SJCRH30 (cell line): ENCODE measurements around the gene EVI5L. TPM values are rescaled to one million over a fixed set of nuclear protein-coding genes. Genes with fewer than 3 reads are reported as not detected.
"Not testable (repeated sequence)": the region's sequence is repeated elsewhere in the genome, so short reads cannot be mapped to it uniquely, and the experiment has no call there.

Experiments
- DNase-seq, 2 experiments: peaks; one replicate each; pipeline ENCODE4 v3.0.0-alpha.2; 2015 to 2020
- H3K27ac ChIP-seq: fragments of 250-450 bp; sonication (Bioruptor Pico); 2 replicates; pipeline ENCODE4 v1.5.1; 2020; ENCODE audit warnings: mild to moderate bottlenecking, moderate library complexity
- H3K27me3 ChIP-seq: fragments of 250-450 bp; sonication (Bioruptor Pico); 2 replicates; pipeline ENCODE4 v1.5.1; 2020; ENCODE audit warnings: mild to moderate bottlenecking, moderate library complexity
- H3K36me3 ChIP-seq: fragments of 250-450 bp; sonication (Bioruptor Pico); 2 replicates; pipeline ENCODE4 v1.5.1; 2020; ENCODE audit warnings: mild to moderate bottlenecking, moderate library complexity
- H3K4me1 ChIP-seq: fragments of 250-450 bp; sonication (Bioruptor Pico); 2 replicates; pipeline ENCODE4 v1.5.1; 2020; ENCODE audit warnings: mild to moderate bottlenecking, moderate library complexity
- H3K4me3 ChIP-seq: fragments of 250-450 bp; sonication (Bioruptor Pico); 2 replicates; pipeline ENCODE4 v1.5.1; 2020; ENCODE audit warnings: mild to moderate bottlenecking, moderate library complexity
- H3K9me3 ChIP-seq: fragments of 250-450 bp; sonication (Bioruptor Pico); replicated peaks from 2 replicates; pipeline ENCODE4 v1.5.1; 2020; ENCODE audit warnings: mild to moderate bottlenecking, moderate library complexity
- total RNA-seq: library from RNA; depleted of rRNA; stranded (reverse); fragments of >200 nt; shearing (Covaris generic); gene quantifications from 2 replicates; pipeline ENCODE4 v1.2.3, GENCODE V29; 2014; rRNA removed

The EVI5L gene
- total RNA-seq = 5.5 and 6.0 TPM in 2 replicates

- DNase-seq = peak; percentile 98 to 99
- H3K4me1 ChIP-seq = no peaks in the 10 kb centered on the region
- no peak within 1 kb of the TSS for H3K27ac ChIP-seq
- H3K4me3 ChIP-seq = peak within 1 kb of the TSS; percentile 62
- H3K9me3 ChIP-seq = no peaks in the 10 kb centered on the region
- no peaks in the 10 kb centered on the region for H3K27me3 ChIP-seq
- no peaks in the 10 kb centered on the region for H3K36me3 ChIP-seq
Measured at GRCh38 chr19:7829561-7830271, at the start of gene EVI5L. Gene EVI5L, plus strand, starts transcription at chr19:7830218. Its CDS starts 16,325 bp downstream, at chr19:7846543.

- Histone ChIP-seq H3K27ac (no peak overlapping the region), H3K36me3 (no peaks in the 10 kb centered on the region), H3K9me3 (no peaks in the 10 kb centered on the region), H3K4me3 (no peak overlapping the region), H3K4me1 (no peaks in the 10 kb centered on the region), H3K27me3 (no peaks in the 10 kb centered on the region; the same call in 1 of the 2 replicates)
- no peak for DNase-seq
Measured at GRCh38 chr19:7781157-7781556, 48.9 kb upstream of the EVI5L start.

DNA sequence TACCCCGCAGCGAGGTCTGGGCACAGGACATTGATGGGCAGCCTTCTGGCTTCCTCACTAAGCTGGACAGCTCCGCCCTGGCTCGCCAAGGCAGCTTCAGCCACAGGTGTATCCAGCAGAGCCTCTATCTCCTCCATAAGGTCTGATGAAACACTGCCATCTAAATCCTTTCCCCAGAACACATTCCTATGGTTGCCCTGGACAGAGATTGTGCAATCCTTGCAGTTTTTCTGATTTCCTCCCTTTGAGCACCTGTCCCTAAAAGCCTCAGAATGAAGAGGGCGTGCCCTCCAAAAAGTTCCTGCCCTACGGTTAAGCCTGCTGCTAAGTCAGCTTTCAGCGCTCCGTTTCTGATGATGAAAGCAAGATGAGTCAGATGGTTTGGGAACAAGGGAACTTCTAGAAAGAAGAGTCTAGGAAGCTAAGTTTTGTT is 46.0 kb upstream of the EVI5L start:
- Histone ChIP-seq H3K9me3 (no peaks in the 10 kb centered on the region), H3K4me1 (no peaks in the 10 kb centered on the region), H3K27ac (no peak overlapping the region), H3K36me3 (no peaks in the 10 kb centered on the region), H3K27me3 (no peaks in the 10 kb centered on the region; the same call in 1 of the 2 replicates), H3K4me3 (no peak overlapping the region)
- peak; percentile 13 to 16 for DNase-seq

DNA sequence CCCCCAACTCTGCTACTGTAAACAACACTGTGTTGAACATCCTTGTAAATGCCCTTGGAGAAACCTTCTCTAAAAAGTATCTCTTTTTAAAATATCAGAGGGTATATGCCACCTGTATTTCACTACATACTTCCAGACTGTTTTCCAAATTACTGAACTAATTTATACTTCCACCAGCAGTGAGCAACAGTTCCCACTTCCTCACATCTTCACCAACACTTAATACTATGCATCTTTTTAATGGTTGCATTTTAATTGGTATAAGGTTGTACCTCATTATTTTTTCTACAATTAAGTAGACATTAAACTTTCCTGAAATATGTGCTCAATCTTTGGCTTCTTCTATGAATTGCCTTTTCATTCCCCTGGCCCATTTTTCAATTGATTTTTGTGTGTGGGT is 45.2 kb upstream of the EVI5L start:
- Histone ChIP-seq H3K9me3 (no peaks in the 10 kb centered on the region), H3K27me3 (no peaks in the 10 kb centered on the region; the same call in 1 of the 2 replicates), H3K27ac (no peak overlapping the region), H3K4me3 (no peak overlapping the region), H3K4me1 (no peaks in the 10 kb centered on the region), H3K36me3 (no peaks in the 10 kb centered on the region)
- DNase-seq = no peak

DNA sequence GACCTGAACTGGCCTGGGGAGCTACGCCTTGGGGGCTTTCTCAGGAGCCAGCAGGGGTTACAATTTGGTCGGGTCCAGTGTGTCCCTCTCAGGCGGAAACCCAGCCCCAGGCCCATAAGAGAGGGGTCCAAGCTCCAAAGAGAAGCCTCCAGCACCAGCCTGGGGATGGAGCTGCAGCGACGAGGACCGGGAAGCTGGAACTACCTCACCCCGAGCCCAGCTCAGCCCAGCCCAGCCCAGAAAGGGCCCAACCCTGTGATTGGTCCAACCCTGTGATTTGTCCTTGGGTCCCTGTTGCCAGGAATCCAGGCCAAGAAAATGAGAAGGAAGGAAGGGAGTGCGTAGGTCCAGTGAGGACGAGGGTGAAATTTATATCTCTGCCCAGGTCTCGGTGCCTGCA is 42.9 kb upstream of the EVI5L start:
- Histone ChIP-seq H3K27me3 (no peaks in the 10 kb centered on the region), H3K27ac (no peak overlapping the region), H3K4me1 (no peaks in the 10 kb centered on the region), H3K4me3 (no peak overlapping the region), H3K9me3 (no peaks in the 10 kb centered on the region), H3K36me3 (no peaks in the 10 kb centered on the region)
- no peak for DNase-seq

GRCh38 chr19:7787602-7788177 is 42.3 kb upstream of the EVI5L start:
- Histone ChIP-seq H3K27ac (no peak overlapping the region), H3K4me1 (no peaks in the 10 kb centered on the region), H3K4me3 (no peak overlapping the region), H3K9me3 (no peaks in the 10 kb centered on the region), H3K27me3 (no peaks in the 10 kb centered on the region), H3K36me3 (no peaks in the 10 kb centered on the region)
- no peak for DNase-seq

GRCh38 chr19:7788178-7788932 is 41.7 kb upstream of the EVI5L start:
- H3K4me3 ChIP-seq = no peak overlapping the region
- H3K27me3 ChIP-seq = no peaks in the 10 kb centered on the region
- H3K4me1 ChIP-seq = no peaks in the 10 kb centered on the region
- H3K36me3 ChIP-seq = no peaks in the 10 kb centered on the region
- DNase-seq = no peak
- H3K27ac ChIP-seq = no peak overlapping the region
- H3K9me3 ChIP-seq = no peaks in the 10 kb centered on the region

DNA sequence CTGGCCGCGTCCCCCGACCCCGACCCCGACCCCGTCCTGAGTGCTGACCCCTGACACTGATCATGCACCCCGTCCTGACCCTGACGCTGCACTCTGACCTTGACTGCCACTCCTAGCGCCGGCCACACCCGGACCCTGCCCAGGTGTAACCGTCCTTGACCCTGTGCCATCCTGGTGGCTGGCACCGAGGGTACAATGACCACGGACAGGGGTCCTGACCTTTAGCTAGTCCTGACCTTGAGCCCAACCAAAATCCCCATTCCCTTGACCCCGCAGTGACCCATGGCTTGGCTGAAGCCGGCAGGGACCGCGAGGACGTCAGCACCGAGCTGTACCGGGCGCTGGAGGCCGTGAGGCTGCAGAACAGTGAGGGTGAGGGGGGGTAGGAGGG is 41.1 kb upstream of the EVI5L start:
- Histone ChIP-seq H3K36me3 (no peaks in the 10 kb centered on the region), H3K4me3 (no peak overlapping the region), H3K9me3 (no peaks in the 10 kb centered on the region), H3K4me1 (no peaks in the 10 kb centered on the region), H3K27ac (no peak overlapping the region), H3K27me3 (no peaks in the 10 kb centered on the region)
- no peak for DNase-seq

DNA sequence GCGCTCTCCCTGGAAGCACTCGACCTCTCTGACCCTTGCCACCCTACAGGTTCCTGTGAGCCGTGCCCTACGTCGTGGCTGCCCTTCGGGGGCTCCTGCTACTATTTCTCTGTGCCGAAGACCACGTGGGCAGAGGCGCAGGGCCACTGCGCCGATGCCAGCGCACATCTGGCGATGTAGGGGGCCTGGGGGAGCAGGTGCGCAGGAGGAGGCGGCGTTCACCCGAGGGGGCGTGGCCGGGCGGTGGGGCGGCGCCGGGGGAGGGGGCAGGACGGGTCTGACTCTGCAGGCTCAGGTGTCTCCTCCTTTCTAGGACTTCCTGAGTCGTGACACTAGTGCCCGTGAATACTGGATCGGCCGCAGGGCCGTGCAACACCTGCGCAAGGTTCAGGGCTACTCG is 40.6 kb upstream of the EVI5L start:
- H3K36me3 ChIP-seq = no peaks in the 10 kb centered on the region
- no peaks in the 10 kb centered on the region for H3K9me3 ChIP-seq
- H3K4me3 ChIP-seq = no peak overlapping the region
- DNase-seq = no peak
- H3K27me3 ChIP-seq = no peaks in the 10 kb centered on the region
- H3K4me1 ChIP-seq = no peaks in the 10 kb centered on the region
- no peak overlapping the region for H3K27ac ChIP-seq

- H3K9me3 ChIP-seq = no peaks in the 10 kb centered on the region
- H3K4me1 ChIP-seq = no peaks in the 10 kb centered on the region
- no peak for DNase-seq
- no peaks in the 10 kb centered on the region for H3K36me3 ChIP-seq
- H3K27me3 ChIP-seq = no peaks in the 10 kb centered on the region
- H3K4me3 ChIP-seq = no peak overlapping the region
- H3K27ac ChIP-seq = no peak overlapping the region
Measured at GRCh38 chr19:7790416-7790815, 39.6 kb upstream of the EVI5L start.

GRCh38 chr19:7792281-7792680 is 37.7 kb upstream of the EVI5L start:
- Histone ChIP-seq H3K4me3 (no peak overlapping the region), H3K27me3 (no peaks in the 10 kb centered on the region), H3K9me3 (no peaks in the 10 kb centered on the region), H3K36me3 (no peaks in the 10 kb centered on the region), H3K27ac (no peak overlapping the region), H3K4me1 (no peaks in the 10 kb centered on the region)
- no peak for DNase-seq

GRCh38 chr19:7792701-7793100 is 37.3 kb upstream of the EVI5L start:
- H3K9me3 ChIP-seq, H3K4me1 ChIP-seq, H3K36me3 ChIP-seq, H3K27ac ChIP-seq, H3K27me3 ChIP-seq, H3K4me3 ChIP-seq, DNase-seq: not testable (repeated sequence)

- no peaks in the 10 kb centered on the region for H3K36me3 ChIP-seq
- DNase-seq = no peak
- H3K27me3 ChIP-seq = 0 out of 2 replicates have a peak, but pooled peaks cover 10% of the 10 kb centered on the region
- H3K4me1 ChIP-seq = no peaks in the 10 kb centered on the region
- no peak overlapping the region for H3K27ac ChIP-seq
- H3K9me3 ChIP-seq = no peaks in the 10 kb centered on the region
- no peak overlapping the region for H3K4me3 ChIP-seq
Measured at GRCh38 chr19:7793493-7793892, 36.5 kb upstream of the EVI5L start.

- Histone ChIP-seq H3K36me3 (no peaks in the 10 kb centered on the region), H3K9me3 (no peaks in the 10 kb centered on the region), H3K4me1 (no peaks in the 10 kb centered on the region), H3K27me3 (peaks cover 17% of the 10 kb centered on the region; the same call in 1 of the 2 replicates), H3K4me3 (no peak overlapping the region), H3K27ac (no peak overlapping the region)
- DNase-seq = no peak
Measured at GRCh38 chr19:7795555-7796161, 34.4 kb upstream of the EVI5L start.
